NCI-H2171 treated with DMSO at 0.1 percent for 48 hours (cell line): ENCODE measurements around the gene ZNF284.

Source experiments
- DNase-seq: peaks from one replicate; lab custom pipeline; 2025; lab: John Stamatoyannopoulos, UW

Gene ZNF284

DNA sequence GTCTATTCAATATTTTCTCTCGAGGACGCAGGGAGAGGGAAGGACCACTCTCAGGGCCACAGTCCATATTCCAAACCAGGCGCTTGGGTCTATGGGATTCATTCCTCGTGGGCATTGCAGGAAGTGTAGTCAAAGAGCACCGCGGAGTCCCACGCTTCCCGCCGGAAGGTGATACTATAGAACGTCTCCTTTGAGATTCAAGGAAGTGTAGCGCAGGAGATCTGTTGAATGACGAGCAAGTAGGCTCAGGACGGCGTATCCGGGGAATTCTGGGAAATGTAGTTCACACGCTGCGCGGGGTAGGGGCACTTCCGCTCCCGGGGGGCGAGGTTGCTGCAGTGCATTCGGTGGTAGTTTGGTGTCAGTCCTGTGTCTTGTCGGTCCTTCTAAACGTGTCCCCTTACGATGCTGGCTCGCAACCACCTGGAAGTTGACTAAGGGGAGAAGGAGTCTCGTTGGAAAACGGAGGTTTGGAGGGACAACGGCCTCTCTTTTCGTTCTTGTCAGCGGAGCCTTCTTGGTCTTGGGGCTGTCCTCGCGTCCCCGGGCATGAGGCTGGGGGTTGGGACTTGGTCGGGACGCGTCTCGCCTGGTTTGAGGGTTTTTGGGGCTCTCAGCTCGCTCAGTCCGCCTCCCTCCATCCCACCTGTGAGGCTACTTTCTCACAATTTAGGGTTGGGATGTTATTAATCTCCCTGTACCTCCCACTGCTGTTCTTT is at the start of gene ZNF284:
TSS of gene ZNF284 (plus strand) at position 336 of the 719 bp plus-strand sequence. CDS start 4,231 bp downstream, outside the sequence.
- DNase-seq = peak; percentile 95

DNA sequence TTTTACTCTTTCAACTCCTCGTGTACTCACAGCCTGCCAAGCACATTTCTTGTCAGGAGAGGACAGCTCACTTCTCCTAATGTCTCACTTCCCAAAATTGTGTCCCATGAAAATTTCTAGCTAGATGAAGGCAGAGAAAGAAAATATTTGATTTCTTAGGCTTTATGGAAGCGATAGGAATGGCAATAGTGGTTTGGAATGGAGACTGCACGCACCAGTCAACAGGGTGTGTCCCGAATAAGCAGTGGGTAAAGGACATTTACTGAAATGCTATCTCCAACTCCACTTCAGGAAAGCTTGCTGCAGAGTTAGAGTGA is 47.1 kb upstream of the ZNF284 start:
- DNase-seq = no peak

DNA sequence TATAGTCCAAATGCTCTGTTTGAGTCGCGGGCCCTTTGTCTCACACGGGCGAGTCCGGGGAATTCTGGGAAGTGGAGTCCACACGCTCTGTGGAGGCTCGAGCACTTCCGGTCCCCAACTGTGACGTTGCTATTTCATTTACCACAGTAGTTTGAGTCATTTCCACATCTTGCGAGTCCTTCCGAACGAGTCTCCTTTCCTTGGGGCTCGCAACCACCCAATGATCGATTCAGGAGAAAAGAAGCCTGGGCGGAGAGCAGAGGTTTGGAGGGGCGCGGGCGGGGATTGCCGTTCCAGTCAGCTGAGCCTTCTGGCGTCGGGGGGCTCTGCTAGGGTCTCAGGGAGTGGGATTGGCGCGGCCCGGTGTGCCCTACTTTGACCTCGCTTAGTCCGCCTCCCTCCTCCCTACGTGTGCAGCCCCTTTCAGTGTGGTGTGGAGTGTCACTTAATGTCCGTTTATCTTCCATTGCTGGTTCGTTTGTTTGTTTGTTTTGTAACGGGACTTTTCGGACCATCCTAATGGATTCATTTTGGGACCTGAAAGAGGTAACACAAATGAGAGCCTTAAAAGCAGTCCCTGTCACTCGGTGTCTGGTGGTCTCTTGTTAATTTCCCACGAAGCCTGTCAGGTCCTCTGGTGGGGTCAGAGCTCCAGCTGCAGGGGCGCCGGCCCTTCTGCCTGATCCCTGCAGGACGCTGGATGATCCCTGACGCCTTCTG is 46.6 kb upstream of the ZNF284 start, which contains the start of gene ZNF222:
TSS of gene ZNF222 (plus strand) at position 163 of the 720 bp plus-strand sequence. CDS start at position 221, 58 bp downstream.
- DNase-seq = peak; percentile 85

DNA sequence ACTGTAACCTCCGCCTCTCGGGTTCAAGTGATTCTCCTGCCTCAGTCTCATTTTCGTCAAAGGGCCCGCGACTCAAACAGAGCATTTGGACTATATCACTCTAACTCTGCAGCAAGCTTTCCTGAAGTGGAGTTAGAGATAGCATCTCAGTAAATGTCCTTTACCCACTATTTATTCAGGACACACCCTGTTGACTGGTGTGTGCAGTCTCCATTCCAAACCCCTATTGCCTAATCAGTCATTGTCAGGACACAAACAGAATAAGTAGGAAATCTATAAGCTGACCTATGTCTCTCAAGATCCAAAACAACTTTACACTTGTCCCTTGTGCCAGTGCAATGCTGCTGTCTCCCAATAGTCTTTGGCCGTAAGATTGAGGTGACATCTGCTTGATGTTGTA is 45.3 kb upstream of the ZNF284 start:
- DNase-seq = no peak

DNA sequence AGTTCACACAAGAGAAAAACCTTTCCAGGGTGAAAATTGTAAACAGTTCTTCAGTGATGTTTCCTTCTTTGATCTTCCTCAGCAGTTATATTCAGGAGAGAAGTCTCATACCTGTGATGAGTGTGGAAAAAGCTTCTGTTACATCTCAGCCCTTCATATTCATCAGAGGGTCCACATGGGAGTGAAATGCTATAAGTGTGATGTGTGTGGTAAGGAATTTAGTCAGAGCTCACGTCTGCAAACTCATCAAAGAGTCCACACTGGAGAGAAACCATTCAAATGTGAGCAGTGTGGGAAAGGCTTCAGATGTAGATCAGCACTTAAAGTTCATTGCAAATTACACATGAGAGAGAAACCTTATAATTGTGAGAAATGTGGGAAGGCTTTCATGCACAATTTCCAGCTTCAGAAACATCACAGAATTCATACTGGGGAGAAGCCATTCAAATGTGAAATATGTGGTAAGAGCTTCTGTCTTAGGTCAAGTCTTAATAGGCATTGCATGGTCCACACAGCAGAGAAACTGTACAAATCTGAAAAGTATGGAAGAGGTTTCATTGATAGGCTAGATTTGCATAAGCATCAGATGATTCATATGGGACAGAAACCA is 39.9 kb upstream of the ZNF284 start:
- DNase-seq = no peak

DNA sequence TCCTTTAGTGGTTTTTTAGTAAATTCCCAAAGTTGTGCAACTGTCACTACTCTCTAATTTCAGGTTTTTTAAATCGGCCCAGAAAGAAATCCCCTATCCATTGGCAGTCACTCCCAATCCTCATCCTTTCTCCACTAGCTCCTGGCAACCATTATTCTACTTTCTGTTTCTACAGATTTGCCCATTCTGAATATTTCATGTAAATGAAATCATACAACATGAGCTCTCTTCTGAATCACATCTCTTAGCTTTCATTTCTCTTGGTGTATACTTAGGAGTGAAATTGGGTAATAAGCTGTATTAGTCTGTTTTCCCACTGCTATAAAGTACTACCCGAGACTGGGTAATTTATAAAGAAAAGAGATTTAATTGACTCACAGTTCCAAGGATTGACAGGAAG is 29.8 kb upstream of the ZNF284 start:
- no peak for DNase-seq

DNA sequence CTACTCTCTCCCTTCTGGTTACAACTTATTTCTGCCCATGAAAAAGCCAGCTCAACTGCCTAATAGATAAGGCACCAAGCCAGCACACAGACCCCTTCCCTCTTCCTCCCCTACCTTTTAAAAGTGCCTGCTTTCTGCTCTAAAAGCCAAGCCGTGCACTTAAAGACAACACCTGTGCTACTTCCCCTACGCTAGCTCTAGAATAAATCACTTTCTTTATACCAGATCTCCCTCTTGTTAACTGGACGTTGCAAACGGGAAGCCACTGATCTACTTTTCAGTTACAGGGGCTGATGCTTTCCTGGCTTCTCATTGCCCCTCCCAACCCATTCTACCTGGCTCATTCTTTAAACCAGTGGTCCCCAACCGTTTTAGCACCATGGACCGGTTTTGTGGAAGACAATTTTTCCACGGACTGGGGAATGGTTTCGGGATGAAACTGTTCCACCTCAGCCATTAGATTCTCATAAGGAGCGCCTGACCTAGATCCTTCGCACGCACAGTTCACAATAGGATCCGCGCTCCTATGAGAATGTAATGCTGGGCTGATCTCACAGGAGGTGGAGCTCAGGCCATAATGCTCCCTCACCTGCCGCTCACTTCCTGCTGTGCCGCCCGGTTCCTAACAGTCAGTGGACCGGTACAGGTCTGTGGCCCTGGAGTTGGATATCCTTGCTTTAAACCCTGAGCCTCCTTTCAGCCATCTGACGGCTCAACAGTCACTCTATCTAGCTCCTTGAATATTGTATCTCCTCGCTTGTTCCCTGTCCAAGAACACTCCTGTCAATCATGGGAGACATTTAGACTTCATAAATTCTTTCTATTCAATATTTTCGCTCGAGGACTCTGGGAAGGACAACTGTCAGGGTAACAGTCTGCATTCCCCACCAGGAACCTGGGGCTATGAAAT is 21.0 kb upstream of the ZNF284 start:
- DNase-seq = peak; percentile 92

DNA sequence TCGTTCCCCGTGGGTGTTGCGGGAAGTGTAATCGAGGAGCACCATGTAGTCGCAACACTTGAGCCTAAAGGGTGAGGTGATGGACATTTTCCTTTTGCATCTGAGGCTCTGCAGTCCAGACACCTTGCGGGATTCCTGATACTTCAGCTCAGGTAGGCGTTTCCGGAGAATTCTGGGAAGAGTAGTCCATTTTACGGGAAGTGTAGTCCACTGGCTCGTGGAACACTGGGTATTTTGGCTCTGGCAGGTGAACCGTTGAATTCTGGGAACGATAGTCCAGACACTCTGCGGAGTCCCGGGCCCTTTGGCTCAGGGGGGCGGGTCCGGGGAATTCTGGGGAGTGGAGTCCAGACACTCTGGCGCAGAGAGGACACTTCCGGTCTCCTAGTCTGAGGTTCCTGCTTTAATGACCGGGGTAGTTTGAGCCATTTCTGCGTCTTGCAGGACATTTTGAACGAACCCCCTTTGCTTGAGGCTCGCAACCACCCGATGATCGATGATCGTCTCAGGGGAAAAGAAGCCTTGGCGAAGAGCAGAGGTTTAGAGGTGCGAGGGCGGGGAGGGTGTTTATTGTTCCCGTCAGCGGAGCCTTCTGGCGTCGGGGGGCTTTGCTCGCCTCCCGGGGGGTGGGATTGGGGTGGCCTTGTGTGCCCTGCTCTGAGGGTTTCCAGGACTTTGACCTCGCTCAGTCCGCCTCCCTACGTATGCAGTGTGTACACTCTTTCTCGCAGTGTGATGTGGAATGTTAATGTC is 20.1 kb upstream of the ZNF284 start, which contains the start of gene ZNF223:
TSS of gene ZNF223 (plus strand) at position 387 of the 753 bp plus-strand sequence. CDS start 3,141 bp downstream, outside the sequence.
- peak; percentile 99 for DNase-seq

DNA sequence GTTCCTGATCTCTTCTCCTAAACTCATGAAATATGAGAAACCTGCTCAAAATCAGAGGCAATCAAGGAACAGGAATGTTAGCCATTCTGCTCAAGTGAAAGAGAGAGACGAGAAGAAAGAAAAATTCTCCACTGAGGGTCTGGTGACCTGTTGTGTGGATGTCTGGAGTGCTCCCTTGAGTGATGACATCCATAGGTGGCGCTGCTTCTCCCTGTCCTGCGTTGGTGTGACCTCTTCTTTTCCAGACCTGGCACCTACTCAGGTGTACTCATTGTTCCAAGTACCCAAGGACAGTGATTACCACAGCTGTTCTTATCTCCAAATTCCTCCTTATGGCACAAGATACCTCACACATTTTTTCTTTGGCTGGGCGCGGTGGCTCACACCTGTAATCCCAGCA is 16.1 kb upstream of the ZNF284 start:
- DNase-seq = no peak

DNA sequence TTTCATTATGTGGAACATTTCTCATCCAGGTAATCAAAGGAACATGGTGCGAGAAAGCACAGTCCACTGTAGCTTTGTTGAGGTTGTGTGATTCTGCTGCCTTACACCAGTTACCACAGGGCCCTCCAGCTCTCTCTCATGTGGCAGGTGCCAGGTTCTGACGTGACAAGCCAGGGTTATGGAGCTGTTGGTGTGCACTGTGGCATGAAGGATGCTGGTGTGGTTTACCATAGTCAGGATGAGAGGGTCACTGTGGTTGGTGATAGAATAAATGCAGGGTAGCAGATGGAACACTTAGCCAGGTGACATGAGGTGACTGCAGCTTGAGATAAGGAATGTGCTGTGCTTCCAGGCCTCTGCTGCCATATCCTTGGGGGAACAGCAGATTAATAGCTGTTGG is 12.7 kb upstream of the ZNF284 start:
- DNase-seq = no peak

DNA sequence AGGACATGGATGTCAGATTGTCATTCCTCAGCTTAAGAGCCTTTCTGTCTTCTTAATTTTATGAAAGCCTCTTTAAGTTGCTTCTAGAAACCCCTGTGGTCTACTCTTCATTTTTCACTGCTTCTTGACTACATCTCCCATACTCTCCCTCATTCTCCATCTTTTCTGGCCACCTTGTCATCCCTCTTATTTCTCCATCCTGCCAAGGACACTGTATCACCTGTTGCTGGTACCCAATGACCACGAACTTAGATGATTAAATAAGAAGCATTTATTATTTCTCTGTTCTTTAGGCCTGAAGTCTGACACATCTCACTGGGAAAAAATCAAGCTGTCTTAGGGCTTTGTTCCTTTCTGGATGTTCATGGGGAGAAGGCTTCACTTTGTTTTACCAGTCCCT is 10.9 kb upstream of the ZNF284 start:
- DNase-seq = no peak

DNA sequence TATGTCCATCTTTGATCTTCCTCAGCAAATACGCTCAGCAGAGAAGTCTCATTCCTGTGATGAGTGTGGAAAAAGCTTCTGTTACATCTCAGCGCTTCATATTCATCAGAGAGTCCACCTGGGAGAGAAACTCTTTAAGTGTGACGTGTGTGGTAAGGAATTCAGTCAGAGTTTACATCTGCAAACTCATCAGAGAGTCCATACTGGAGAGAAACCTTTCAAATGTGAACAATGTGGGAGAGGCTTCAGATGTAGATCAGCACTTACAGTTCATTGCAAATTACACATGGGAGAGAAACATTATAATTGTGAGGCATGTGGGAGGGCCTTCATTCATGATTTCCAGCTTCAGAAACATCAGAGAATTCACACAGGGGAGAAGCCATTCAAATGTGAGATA is 5.7 kb upstream of the ZNF284 start:
- DNase-seq = no peak

DNA sequence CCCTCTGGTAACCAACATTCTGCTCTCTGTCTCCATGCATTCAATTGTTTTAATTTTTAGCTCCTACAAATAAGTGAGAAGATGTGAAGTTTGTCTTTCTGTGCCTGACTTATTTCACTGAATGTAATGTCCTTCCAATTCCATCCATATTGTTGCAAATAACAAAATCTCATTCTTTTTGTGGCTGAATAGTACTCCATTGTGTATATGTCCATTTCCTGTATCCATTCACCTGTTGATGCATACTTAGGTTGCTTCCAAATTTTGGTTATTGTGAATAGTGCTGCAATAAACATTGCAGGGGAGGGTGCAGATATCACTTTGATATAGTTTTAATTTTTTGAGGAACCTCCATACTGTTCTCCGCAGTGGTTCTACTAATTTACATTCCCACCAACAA is 2.5 kb upstream of the ZNF284 start:
- DNase-seq = no peak

DNA sequence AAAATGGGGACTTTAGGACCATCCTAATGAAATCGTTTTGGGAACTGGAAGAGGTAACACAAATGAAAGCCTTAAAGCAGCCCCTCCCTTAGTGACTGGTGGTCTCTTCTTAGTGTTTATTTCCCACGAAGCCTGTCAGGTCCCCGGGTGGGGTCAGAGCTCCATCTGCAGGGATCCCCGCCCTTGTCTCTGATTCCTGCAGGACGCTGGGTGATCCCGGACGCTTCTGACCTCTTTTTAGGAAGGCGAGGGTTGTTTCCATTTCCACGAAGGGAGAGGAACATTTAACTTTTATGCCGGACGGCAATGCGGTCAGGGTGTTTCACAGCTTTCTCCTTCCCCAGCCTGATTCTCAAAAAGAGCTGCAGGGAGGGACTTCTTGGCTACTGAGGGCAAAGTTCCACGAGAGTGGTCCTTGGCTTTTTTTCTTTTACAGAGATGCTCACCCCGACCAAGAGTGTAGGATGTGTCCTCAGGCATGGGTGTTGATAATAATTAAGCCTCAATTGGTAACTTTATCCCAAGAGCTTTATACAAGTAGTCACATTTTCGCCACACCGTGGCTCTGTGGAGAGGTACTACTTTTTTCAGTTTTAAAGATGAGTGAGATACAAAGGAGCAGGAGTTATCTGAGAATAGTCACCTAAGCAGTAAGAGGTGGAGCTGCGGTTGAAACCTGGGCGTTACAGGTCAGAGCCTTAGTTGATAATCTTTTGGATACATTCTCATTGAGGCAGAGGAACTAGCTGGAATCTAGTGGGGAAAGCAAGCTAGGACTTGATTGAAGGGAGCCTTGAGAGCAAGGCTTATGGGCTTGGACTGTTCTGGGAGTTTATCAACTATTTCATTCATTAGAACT is 813 bp downstream of the ZNF284 start:
- no peak for DNase-seq

DNA sequence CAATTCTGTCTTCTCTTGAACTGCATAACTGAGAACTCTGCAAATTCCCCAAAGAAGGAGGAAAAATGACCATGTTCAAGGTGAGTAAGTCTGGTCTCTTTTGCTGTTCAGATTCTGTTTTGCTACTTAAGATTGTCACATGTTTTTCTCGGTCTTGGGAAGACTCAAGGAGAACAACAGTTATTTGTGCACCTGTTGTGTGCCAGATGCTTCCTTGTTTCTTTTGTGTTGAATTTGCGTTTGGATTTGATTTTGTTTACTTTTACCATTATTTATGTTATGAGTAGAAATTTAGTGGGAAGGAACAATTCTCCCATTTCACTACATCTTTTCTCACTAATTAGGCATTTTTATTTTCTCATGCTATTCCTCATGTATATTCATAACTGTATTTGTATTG is 4.4 kb downstream of the ZNF284 start:
- no peak for DNase-seq

DNA sequence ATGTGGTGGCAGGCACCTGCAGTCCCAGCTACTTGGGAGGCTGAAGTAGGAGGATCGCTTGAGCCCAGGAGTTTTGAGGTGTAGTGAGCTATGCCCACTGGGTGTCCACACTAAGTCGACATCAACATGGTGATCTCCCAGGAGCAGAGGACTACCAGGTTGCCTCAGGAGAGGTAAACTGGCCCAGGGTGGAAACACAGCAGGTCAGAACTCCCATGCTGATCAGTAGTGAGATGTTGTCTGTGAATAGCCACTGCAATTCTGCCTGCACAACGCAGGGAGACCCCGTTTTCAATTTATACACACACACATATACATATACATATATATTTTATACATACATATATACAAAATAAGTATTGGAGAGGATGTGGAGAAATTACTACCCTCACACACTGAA is 20.1 kb downstream of the ZNF284 start:
- DNase-seq = no peak

DNA sequence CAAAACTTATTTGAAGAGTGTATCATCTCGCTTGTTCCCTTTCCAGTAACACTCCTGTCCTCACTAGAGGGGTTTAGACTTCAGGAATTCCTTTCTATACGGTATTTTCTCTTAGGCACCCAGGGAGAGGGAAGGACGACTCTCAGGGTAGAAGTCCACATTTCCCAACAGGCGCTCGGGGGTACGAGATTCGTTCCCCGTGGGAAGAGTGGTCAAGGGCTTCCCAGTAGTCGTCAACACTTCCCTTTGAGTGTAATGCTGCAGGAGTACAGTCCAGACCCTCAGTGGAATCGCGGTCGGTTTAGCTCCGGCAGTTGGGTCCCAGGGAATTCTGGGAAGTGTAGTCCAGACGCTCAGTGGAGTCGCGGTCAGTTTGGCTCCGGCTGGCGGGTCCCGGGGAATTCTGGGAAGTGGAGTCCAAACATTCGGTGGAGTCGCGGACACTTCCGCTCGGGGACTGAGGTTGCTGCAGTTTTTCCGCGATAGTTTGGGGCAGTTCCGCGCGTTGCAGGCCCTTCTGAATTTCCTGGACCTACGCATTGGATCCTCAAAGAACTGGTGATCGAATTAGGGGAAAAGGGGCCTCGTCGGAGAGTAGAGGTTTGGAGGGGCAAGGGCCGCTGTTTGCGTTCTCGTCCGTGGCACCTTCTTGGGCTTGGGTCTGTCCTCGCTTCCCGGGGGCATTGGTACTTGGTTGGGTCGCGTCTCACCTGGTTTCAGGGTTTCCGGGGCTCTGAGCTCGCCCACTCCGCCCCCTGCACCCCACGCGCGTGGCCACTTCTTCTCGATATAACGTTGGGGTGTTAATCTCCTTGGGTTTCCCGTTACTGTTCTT is 22.2 kb downstream of the ZNF284 start, which contains the start of gene ZNF224:
TSS of gene ZNF224 (plus strand) at position 431 of the 835 bp plus-strand sequence. CDS start 3,513 bp downstream, outside the sequence.
- peak; percentile 91 for DNase-seq

DNA sequence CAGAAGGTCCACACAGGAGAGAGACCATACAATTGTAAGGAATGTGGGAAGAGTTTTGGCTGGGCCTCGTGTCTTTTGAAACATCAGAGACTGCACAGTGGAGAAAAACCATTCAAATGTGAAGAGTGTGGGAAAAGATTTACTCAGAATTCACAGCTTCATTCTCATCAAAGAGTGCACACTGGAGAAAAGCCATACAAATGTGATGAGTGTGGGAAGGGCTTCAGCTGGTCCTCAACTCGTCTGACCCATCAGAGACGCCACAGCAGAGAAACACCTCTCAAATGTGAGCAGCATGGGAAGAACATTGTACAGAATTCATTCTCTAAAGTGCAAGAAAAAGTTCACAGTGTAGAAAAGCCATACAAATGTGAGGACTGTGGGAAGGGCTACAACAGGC is 35.8 kb downstream of the ZNF284 start:
- DNase-seq = no peak

DNA sequence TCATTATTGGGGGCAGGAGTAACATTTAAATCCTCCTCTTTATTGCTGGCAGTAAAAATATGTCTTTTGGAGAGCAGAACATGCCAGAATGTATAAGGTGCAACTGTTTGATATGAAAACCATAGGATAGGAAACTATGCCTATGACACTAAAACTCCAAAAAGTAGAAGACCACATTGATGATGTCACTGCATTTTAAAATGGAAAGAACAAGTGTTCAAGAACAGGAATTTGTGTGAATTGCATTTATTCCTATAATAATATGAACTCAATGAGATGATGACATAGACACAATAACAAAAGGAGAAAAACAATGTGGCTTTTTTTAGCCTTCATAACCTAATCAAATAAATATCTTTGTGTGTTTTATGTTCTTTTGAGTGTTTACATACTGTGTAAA is 37.5 kb downstream of the ZNF284 start:
- no peak for DNase-seq
